SK-N-SH treated with all-trans-retinoic acid at 6 μM for 48 hours (cell line): ENCODE data around the gene ZNF22.

Source experiments
- BACH2 ChIP-seq: fragments of 250-450 bp; sonication (Bioruptor Pico); IDR thresholded peaks from 2 replicates; pipeline ENCODE4 v1.9.0; 2021; ENCODE audit warnings: mild to moderate bottlenecking, borderline replicate concordance
- CREB5 ChIP-seq: fragments of 250-450 bp; sonication (Bioruptor Pico); IDR thresholded peaks from 2 replicates; pipeline ENCODE4 v1.5.1; 2020; ENCODE audit warnings: low read depth, mild to moderate bottlenecking, moderate library complexity
- ISL1 ChIP-seq: fragments of 250-450 bp; sonication (Bioruptor Pico); IDR thresholded peaks from 2 replicates; pipeline ENCODE4 v2.1.2; 2022; ENCODE audit warnings: mild to moderate bottlenecking, moderate library complexity
- OSR1 ChIP-seq: fragments of 250-450 bp; sonication (Bioruptor Pico); IDR thresholded peaks from 2 replicates; pipeline ENCODE4 v1.8.0; 2022; ENCODE audit warnings: moderate library complexity, mild to moderate bottlenecking, inconsistent platforms
- PATZ1 ChIP-seq: fragments of 250-450 bp; sonication (Bioruptor Pico); IDR thresholded peaks from 2 replicates; pipeline ENCODE4 v1.8.0; 2020; ENCODE audit warnings: mild to moderate bottlenecking, moderate library complexity, borderline replicate concordance
- PPARA ChIP-seq: fragments of 250-450 bp; sonication (Bioruptor Pico); IDR thresholded peaks from 2 replicates; pipeline ENCODE4 v1.5.0; 2020; ENCODE audit warnings: mild to moderate bottlenecking, borderline replicate concordance
- RARB ChIP-seq: fragments of 250-450 bp; sonication (Bioruptor Pico); IDR thresholded peaks from 2 replicates; pipeline ENCODE4 v1.8.0; 2021; ENCODE audit warnings: mild to moderate bottlenecking, moderate library complexity
- TCF4 ChIP-seq: fragments of 250-450 bp; sonication (Bioruptor Pico); IDR thresholded peaks from 2 replicates; pipeline ENCODE4 v1.8.0; 2021; ENCODE audit warnings: mild to moderate bottlenecking, moderate library complexity, borderline replicate concordance
- TSHZ2 ChIP-seq: fragments of 250-450 bp; sonication (Bioruptor Pico); IDR thresholded peaks from 2 replicates; pipeline ENCODE4 v1.5.0; 2020; ENCODE audit warnings: mild to moderate bottlenecking, moderate library complexity
- ZFP3 ChIP-seq: fragments of 250-450 bp; sonication (Bioruptor Pico); IDR thresholded peaks from 2 replicates; pipeline ENCODE4 v1.5.0; 2020; ENCODE audit warnings: mild to moderate bottlenecking, moderate library complexity
- ZFP30 ChIP-seq: fragments of 450-650 bp; formaldehyde crosslinking; IDR thresholded peaks from 2 replicates; pipeline ENCODE4 v1.5.0; 2022; ENCODE audit warnings: mild to moderate bottlenecking, moderate library complexity
- ZNF8 ChIP-seq: fragments of 450-650 bp; formaldehyde crosslinking; IDR thresholded peaks from 2 replicates; pipeline ENCODE4 v1.5.0; 2020; ENCODE audit warnings: mild to moderate bottlenecking, moderate library complexity

- TF ChIP-seq ZFP30 (no peak), ZFP3 (CRISPR knock-in tag) (no peak), PATZ1 (CRISPR knock-in tag) (no peak), ZNF8 (CRISPR knock-in tag) (no peak), RARB (no peak), PPARA (CRISPR knock-in tag) (no peak), TSHZ2 (CRISPR knock-in tag) (no peak), ISL1 (no peak), OSR1 (CRISPR knock-in tag) (no peak), BACH2 (no peak), CREB5 (CRISPR knock-in tag) (no peak), TCF4 (no peak)
These were observed 38.6 kb upstream of the ZNF22 start for GRCh38 chr10:44961931-44962750.
